Activated T-helper 9 cell treated with anti-CD3 and anti-CD28 coated beads, Interleukin-2, amount 50 U/mL, for 16 hours (primary cell): ENCODE data around the gene YPEL3.

ENCODE experiments used
- DNase-seq: peaks from one replicate; pipeline ENCODE4 v3.0.0-alpha.2; 2020; ENCODE audit warnings: low read depth

Gene YPEL3

GRCh38 chr16:30049871-30050270 lies 46.1 kb downstream of the YPEL3 start:
- DNase-seq, result no peak

- no peak for DNase-seq
These were observed 49.4 kb downstream of the YPEL3 start for GRCh38 chr16:30046588-30046987.

GRCh38 chr16:30046178-30046577 lies 49.8 kb downstream of the YPEL3 start:
- no peak for DNase-seq
